GM21390 (cell line): ENCODE data around the gene CHRND.

ENCODE experiments used
- ATAC-seq: cut with Tn5 transposase; IDR thresholded peaks from one replicate; pipeline ENCODE4 v1.9.1; 2021; ENCODE audit not compliant: unreplicated experiment

The CHRND gene

DNA sequence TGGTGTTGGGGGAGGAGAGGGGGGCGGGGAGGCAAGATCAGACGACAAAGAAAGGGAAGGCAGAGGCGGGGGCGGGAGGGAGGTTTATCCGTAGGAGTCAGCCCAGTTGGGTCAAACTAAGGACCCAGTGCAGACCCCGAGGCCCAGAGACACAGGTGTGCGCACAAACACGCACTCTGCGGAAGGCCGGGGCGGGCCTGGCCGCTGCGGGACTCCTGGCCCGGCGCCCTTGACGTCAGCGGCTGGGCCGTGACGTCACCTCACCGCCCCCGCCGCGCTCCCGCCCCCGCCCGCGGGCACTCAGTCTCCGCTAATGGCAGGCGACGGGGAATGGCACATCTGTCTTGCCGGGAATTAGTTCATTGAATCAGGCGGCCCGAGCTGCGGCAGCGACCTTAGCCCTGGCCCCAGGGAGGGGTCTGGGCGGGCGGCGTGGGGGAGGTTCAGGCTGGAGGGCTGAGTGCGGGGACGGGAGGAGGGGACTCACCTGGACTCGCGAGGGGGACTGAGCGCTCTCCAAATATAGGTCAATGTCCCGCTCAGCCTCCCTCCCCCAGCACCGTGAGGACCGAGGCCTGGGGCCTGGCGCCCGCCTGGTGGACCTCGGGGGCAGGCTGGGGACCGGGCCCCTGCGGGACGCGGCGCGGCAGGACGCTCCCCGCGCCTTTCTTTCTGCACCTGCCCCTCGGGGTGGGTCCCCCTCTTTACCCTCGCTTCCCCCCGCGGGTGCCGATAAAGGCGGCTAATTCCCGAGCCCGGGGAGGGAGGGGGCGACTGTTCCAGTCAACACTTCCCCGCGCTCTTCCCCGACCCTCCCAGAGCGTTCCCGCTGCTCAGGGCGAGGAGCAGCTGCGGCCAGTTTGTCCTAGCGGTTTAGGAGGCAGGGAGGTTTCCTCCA is 22.8 kb upstream of the CHRND start:
- no peak for ATAC-seq

DNA sequence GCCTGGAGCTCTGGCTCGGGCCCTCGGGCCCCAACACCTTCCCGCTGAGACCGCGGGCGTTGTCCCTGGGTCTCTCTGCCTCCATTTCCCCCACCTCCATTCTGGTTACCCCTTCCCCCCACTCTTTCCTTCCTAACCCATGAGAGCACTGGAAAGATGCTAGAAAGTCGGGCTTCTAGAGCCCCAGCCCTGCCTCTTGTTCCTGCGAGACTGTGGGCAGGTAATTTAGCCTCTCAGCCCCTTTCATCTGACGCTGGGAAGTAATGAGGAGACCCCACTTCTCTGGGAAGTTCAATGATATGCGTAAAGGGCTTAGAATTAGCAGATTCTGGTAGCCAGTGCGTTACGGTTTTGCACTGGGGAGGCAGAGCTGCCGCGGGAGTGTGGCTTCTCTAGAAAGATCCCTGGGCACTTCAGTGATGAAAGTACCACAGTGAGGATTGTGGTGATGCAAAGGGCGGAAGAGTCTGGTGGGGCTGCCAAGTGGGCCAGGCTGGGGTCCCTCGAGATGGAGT is 22.1 kb upstream of the CHRND start:
- no peak for ATAC-seq

- ATAC-seq, result no peak
Observed at GRCh38 chr2:232504438-232504837, 21.5 kb upstream of the CHRND start.

DNA sequence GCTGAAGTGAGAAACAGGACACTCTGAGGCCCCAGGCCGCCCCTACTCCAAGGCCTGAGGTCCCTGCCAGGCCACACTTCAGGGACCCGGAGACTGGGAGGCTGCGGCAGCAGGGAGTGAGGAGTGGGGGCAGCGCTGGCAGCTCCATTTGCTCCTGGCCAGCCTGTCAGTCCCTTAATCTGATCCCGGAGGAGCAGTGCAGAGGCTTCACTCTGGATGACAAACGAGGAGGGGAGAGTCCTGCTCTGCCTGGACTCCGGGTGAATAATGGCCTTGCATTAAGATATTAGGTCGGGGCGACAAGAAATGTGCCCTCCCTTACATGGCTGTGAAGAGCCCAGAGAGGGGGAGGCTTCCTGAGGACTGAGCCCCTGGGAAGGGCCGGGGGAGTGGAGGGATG is 20.1 kb upstream of the CHRND start:
- ATAC-seq, result no peak

DNA sequence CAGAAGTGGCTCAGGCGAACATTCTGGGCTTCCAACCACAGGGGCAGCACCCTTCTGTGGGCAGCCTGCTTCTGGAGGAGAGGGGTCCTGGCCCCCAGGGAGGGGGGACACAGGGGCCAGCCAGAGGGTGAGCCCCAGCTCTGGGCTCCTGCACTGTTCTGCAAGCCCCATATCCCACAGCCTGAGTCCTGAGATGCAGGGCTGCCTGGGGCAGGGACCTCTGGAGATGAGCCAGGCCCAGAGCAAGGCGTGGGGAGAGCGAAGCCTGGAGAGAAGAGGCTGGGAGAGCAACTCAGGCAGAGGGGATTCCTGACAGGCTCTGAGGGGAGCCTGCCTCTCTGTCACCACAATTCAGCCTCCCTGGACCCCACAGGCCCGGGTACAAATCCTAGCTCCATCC is 19.3 kb upstream of the CHRND start:
- ATAC-seq, result no peak

GRCh38 chr2:232508251-232508650 is 17.7 kb upstream of the CHRND start:
- ATAC-seq, result no peak

GRCh38 chr2:232511336-232511890 is 14.5 kb upstream of the CHRND start:
- no peak for ATAC-seq

- ATAC-seq, result no peak
Observed at GRCh38 chr2:232512602-232513001, 13.4 kb upstream of the CHRND start.

- no peak for ATAC-seq
Observed at GRCh38 chr2:232513353-232513752, 12.6 kb upstream of the CHRND start.

- ATAC-seq, result no peak
Observed at GRCh38 chr2:232515639-232516038, 10.3 kb upstream of the CHRND start.

GRCh38 chr2:232516551-232516950 is 9.4 kb upstream of the CHRND start:
- no peak for ATAC-seq

- ATAC-seq, result no peak
Observed at GRCh38 chr2:232518844-232519243, 7.1 kb upstream of the CHRND start.

- no peak for ATAC-seq
Observed at GRCh38 chr2:232519581-232520438, 6.2 kb upstream of the CHRND start, which contains the start of gene PRSS56. TSS of gene PRSS56 (plus strand) at chr2:232520388. CDS start at chr2:232520599, 211 bp downstream.

DNA sequence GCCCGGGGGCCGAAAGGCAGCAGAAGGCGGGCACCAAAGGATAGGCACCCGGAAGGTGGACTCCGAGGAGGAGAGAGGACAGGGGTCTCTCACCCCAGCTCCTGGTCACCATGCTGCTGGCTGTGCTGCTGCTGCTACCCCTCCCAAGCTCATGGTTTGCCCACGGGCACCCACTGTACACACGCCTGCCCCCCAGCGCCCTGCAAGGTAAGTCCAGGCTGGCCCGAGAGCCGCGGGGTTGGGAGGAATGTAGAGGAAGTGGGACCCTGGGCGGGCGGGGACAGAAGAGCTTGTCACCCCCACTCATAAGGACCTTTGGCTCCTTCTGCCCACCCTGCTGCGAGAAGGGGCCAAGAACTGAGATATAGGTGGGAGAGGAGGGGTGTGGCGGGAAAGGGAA is 5.5 kb upstream of the CHRND start:
- no peak for ATAC-seq

GRCh38 chr2:232521098-232521497 is 4.9 kb upstream of the CHRND start:
- ATAC-seq, result no peak

DNA sequence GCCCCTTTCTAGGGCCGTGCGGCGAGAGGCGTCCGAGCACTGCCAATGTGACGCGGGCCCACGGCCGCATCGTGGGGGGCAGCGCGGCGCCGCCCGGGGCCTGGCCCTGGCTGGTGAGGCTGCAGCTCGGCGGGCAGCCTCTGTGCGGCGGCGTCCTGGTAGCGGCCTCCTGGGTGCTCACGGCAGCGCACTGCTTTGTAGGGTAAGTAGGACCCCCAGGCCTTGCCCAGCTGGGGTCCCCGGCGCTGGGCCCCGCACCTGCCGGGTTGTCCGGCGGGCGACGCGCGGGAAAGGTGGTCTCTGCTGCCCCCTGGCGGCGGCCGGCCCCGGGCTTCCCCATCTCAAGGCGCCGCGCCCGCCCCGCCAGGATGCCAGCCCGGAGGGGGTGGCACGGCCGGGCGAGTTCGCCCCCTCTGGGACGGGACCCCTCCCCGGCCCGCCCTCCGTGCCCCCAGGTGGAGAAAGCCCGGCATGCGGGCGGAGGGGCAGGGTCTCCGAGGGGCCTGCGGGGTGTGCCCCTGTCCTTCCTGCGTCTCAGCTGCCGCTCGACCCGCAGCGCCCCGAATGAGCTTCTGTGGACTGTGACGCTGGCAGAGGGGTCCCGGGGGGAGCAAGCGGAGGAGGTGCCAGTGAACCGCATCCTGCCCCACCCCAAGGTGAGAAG is 3.9 kb upstream of the CHRND start:
- ATAC-seq, result no peak

GRCh38 chr2:232522623-232523401 is 3.1 kb upstream of the CHRND start:
- ATAC-seq, result no peak

- no peak for ATAC-seq
Observed at GRCh38 chr2:232523402-232523681, 2.6 kb upstream of the CHRND start.

DNA sequence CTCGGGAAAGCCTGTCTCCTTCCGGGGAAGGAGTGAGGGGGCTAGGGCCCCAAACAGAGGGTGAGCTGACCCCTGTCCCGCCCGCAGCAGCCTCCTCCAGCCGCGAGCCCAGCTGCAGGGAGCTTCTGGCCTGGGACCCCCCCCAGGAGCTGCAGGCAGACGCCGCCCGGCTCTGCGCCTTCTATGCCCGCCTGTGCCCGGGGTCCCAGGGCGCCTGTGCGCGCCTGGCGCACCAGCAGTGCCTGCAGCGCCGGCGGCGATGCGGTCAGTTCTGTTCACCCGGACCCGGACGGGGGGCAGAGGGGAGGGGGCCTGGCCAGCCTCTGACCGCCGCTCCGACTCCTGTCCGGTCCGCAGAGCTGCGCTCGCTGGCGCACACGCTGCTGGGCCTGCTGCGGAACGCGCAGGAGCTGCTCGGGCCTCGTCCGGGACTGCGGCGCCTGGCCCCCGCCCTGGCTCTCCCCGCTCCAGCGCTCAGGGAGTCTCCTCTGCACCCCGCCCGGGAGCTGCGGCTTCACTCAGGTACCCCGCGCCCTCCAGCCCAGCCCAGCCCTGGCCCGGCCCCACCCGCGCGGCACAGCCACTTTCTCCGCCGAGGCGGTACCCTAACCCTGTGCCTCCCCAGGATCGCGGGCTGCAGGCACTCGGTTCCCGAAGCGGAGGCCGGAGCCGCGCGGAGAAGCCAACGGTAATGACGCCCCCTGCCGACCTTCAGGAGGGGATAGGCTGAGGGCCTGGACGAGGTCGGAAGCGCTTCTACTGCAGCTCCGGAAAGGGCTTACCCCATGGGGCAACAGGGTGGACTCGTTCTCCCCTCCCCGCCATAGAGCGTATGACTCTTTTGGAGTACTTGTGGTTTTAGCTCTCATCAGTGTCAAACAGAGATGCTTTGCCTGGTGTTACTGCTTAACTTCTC is 2.0 kb upstream of the CHRND start:
- no peak for ATAC-seq
